SH-SY5Y (cell line): ENCODE data around the gene HSPA2.
A peak's percentile ranks its signal among the peaks of the same experiment; 100 is the strongest.

ENCODE experiments used
- GATA2 ChIP-seq: IDR thresholded peaks from 2 replicates; pipeline ENCODE4 v1.6.1; 2011; ENCODE audit warnings: mild to moderate bottlenecking, low read depth, low read length
- GATA3 ChIP-seq: IDR thresholded peaks from 2 replicates; pipeline ENCODE4 v1.6.1; 2011; ENCODE audit warnings: low read depth, mild to moderate bottlenecking, low read length, moderate library complexity

Gene HSPA2

DNA sequence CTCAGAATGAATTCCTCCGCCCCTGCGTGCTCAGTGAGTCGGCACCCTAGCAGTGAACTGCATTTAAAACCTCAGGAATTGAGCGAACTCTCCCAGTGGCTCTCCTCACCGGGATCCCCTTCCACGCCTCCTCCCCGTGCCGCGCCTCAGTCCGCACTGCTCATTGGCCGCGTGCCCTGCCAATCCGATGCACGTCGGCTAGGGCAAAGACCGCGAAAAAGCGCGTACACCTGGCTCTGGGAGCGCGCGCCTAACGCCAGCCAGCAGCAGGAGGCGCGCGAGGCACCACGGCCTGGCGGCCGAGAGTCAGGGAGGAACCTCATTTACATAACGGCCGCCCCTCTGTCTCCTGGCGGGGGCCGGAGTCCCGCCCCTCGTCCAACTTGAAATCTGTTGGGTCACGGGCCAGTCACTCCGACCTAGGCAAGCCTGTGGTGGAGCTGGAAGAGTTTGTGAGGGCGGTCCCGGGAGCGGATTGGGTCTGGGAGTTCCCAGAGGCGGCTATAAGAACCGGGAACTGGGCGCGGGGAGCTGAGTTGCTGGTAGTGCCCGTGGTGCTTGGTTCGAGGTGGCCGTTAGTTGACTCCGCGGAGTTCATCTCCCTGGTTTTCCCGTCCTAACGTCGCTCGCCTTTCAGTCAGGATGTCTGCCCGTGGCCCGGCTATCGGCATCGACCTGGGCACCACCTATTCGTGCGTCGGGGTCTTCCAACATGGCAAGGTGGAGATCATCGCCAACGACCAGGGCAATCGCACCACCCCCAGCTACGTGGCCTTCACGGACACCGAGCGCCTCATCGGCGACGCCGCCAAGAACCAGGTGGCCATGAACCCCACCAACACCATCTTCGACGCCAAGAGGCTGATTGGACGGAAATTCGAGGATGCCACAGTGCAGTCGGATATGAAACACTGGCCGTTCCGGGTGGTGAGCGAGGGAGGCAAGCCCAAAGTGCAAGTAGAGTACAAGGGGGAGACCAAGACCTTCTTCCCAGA, at the start of gene HSPA2:
TSS of gene HSPA2 (plus strand) at position 534 of the 995 bp plus-strand sequence. CDS start at position 643, 109 bp downstream.
- TF ChIP-seq GATA3 (no peak), GATA2 (no peak)

DNA sequence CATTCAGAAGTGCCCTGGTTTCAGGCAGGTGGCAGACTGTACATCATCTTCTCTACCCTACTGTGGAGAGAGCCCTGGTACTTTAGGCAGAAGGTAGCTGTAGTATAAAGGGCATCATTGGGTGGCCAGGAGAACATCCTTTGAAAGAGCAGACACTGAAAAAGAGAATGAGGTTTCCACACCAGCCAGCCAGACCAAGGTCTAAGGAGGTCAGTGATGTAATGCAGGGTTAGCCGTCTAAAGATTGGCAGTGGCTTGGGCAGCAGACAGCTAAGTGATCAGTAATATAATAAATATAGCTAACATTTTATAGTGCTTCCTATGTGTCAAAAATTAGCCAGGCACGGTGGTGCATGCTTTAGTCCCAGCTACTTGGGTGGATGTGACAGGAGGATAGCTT, 48.9 kb upstream of the HSPA2 start:
- TF ChIP-seq GATA2 = no peak
- no peak for TF ChIP-seq GATA3

DNA sequence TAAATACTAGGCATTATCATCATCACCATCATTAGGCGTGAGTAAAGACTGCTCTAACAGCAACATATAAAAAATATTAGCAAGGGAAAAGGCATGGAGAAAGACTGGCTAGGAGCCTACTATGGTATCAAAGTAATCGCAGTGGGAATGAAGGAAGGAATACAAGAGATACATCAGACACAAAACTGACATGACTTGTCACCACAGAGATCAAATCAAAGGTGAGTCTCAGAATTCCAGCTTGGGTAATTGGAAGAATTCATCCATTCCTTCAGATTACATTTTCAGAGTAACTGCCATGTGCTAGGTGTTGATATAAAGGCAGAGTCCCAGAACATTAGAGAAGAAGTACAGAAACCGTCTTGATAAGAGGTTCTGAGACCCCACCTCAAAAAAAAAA, 47.1 kb upstream of the HSPA2 start:
- TF ChIP-seq GATA3 (no peak), GATA2 (no peak)

DNA sequence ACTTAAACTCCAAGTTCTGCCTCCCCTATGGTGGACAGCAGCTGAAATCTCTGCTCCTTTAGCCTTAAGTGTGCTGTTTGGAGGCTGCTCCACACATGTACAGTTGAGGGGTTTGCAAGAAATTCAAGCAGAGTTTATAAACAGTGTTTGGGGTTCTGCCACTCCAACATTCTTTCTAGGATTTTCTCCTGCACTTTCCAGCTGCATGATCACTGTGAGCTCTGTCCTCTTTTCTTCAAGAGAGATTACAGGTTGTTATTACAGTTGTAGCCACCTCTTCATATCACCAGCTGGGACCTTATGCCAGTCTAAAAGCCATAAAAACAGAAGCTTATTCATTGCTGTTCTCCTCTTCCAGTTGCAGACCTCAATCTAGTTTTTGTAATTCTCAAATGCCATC, 45.3 kb upstream of the HSPA2 start:
- TF ChIP-seq GATA2 (no peak), GATA3 (no peak)

DNA sequence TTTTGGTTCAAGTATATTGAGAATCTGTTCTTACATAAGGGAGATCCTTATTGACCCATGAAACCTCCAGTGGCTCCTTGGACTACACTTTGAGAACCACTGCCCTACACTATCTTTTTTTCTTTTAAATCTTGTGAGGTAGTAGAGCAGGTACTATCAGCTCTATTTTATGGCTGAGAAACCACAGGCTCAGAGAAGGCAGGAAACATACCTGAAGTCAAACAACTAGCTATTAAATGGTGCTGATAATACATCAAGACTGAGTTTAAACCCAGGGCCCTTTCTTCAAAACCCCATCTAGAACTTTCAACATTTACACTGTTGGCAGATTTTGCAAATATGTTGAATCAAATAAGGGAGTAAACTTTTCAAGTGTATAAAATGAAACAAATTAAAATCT, 43.8 kb upstream of the HSPA2 start:
- no peak for TF ChIP-seq GATA3
- 0 out of 2 replicates have a peak, but pooled peaks have one; percentile 11 for TF ChIP-seq GATA2

DNA sequence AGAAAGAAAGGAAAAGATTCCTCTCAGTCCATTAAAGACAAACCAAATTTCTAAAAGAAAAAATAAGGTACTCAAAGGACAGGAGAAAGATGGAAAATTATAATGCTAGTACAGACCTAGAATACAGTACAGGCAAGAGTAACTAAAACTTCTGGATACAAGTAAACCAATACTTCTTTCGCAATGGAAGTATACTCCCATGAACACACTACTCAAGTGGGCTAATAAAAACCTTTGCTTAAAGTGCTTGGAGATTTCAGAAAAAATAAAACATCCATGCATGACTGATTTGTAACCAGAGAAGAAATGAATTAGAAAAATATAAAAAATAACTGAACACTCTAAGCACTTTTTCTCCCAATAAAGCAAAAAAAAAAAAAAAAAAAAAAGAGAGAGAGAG, 40.5 kb upstream of the HSPA2 start:
- no peak for TF ChIP-seq GATA3
- no peak for TF ChIP-seq GATA2

DNA sequence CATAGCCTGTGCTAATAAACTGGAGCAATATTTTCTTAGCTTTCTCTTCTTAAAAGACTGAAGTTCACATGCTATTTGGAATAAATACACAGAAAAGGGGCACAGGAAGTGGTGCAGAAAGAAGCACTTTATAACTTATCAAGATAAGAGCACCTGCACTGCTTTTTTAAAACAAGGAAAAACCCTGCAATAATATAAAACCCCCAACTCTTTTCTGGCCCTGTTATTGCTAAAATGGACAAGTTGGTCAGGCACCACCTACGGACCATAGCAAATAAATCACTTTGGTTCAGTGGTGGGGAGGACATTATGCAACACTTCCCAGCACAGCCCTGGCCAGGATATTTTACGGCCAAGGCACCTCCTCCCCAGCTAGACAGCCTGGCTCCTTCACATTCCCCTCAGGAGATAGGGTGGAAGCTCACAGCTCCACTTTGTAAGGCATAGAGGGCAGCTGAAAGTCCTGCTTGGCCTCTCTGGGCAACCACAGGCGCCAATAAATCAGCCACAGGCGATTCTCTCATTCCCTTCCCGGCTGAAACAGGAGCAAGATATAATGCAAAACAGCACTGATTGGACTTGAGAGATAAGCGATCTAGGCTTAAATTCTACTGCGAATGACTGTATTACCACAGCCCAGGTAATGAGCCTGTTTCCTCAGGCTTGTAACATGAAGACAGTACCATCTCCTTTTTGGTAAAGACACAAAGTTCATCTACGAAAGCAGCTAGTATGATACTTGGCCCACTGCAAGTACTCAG, 39.0 kb upstream of the HSPA2 start:
- peak; percentile 91 for TF ChIP-seq GATA2
- TF ChIP-seq GATA3 = peak; percentile 68; the same call in 1 of the 2 replicates

DNA sequence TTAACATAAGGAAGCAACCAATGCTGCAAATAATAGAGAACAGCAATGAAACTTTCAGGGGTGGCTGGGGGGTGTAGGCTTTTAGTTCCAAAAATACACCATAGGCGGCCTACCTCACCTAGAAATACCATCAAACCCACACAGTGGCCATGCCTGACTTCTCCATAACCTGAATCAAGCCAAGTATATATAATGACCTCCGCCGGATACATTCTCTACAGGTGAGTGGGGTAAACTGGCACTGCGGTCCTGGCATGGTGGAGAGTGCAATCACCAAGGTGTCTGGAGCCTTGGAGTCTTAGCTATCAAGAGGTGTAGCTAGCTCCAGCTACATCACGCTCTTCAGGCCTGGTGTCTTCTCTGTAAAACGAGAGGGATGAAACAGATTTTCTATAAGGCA, 38.1 kb upstream of the HSPA2 start:
- TF ChIP-seq GATA3 (no peak), GATA2 (no peak)

DNA sequence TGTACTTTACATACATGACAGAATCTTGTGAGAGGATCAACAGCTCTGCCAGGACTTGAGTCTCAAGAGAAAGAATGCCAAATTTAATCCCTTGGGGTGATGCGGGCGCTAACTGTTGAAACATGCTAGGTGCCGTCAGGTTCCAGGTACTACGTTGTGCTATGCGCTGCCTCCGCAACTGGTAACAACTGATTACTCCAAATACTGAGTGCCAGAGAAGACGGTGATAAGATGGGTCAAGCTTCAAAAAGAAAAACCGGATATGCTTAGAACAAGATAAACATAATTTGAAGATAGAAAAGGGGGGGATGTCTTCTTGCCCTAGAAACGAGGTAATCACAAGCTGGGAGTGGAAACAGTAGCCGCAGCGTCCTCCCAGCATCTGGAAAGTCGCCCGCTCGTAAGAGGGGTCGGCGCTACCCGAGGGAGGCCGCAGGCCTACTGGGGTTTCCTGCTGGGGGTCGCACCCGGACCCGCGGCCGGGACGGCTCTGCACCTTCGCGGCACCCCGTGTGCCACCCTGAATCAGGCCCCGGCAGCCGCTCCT, 37.6 kb upstream of the HSPA2 start:
- TF ChIP-seq GATA3 (no peak), GATA2 (no peak)

DNA sequence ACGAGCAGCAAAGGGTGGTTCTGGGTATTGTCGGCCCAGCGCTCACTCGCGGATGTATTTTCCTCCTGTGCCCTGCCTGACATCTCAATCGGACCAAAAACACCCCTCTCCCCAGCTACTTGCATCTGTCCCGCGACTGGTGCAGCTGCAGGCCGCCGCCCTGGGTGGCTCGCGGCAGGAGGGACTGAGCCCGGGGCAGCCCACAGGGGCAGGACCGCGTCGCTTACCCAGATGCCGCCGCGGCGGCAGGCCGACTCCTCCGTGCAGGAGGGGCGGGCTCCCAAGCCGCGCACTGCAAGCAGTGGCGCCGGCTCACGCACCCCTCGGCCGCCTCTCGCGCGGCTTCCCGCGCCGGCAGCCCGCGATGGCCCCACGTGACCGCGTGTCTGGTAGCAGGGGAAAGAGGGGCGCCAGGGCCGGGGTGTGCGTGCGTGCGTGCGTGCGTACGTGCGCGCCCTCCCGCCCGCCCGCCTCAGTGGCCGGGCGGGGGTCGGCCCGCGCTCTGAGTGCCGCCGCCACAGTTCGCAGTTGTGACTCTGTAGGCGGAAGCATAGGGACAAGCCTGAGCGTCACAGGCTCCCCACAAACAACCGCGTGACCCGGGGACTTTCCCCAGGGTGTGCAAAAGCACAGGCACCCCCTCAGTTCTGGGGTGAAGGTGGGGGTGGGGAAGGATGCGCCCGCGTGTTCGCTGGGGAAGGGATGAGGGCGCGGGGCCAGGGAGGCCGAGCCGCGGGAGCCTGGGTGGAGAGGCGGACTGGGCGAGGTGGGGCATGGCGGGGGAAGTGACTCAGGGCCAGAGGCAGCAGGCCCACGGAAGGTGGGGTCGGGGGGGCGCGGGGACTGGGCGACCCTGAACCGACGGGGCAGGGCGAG, 36.9 kb upstream of the HSPA2 start, which contains the start of gene ZBTB25:
TSS of gene ZBTB25 (minus strand) at position 405 of the 876 bp plus-strand sequence. CDS start 13,305 bp downstream, outside the sequence.
- no peak for TF ChIP-seq GATA2
- no peak for TF ChIP-seq GATA3

DNA sequence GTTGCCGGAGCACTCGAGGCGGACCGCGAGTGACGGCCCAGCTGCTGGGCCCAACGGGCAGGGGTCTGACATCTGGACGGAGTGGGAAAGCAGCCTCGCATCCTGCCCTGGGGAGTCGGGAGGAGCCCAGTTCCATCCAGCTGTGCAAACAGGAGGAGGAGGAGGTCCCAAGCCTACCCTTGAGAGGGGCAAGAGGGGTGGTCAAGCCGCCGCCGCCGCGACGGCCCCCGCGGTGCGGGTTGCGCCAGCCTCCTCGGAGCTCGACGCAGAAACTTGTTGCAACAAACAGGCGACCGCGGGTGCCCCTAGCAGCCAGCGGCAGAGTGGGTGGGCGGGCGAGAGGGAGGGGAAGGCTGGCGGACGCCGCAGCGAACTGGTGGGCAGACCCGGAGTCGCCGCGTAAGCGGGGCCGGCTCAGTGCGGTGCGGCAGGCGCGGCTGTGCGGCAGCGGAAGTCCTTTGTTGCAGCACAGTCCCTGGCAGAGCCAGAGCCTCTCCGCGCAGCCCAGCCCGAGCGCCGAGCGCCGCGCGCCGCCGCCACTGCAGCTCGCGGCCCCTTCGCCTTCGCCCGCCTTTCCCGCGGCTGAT, 36.1 kb upstream of the HSPA2 start, which contains the start of gene ZBTB1:
TSS of gene ZBTB1 (plus strand) at position 461 of the 587 bp plus-strand sequence. CDS start 16,735 bp downstream, outside the sequence.
- no peak for TF ChIP-seq GATA3
- no peak for TF ChIP-seq GATA2

DNA sequence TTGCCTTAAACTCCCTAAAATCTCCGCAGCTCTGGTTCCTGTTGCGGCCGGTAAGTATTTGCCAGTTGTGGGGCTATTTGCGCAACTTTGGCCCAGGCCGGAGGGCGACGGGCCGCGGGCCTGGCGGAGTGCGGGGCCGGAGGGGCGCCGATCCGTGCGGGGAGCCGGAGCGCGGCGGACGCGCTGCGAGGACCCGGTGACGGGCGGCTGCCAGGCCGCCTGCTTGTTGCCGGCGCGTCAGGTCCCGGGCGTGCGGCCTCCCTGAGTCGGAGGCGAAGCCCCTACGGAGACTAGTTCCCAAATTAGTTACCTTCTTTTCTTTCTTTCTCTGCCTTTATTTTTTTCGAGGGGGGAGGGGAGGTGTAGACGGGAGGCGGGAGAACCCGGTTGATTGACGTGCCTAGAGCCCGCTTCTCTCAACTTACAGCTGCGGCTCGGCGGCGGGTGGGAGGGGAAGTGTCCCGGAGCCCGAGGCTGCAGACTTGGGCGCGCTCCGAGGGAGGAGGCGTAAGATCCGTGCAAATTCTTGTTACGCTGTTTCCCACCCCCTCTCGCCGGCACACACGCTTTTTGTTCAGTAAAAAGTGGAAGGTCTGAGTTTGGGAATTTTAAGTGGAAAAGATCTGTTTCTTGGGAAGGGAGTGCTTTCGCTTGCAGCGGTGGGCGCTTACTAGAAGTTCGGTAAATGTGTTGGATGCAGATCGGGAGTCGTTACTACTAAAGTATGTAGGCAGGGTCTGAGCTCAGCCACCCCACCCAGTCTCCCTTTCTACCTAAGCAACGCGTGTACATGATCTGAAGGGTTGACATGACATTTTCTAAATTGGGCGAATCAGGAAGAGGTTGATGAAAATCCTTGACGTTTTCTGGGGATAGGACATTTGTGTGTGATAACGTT, 35.4 kb upstream of the HSPA2 start:
- TF ChIP-seq GATA3 (no peak), GATA2 (no peak)
